HEK293 (cell line): ENCODE data around the gene TNFRSF6B.

Experiments used
- CTCF ChIA-PET: fragments of 350-600 bp; formaldehyde crosslinking; extraction: SDS; loops from one replicate; lab custom pipeline; 2021; ENCODE audit warnings: antibody characterized with exemption; lab: Yijun Ruan, JAX
- POLR2A ChIA-PET: fragments of 300-600 bp; formaldehyde crosslinking; extraction: SDS; loops from one replicate; lab custom pipeline; 2020; ENCODE audit warnings: antibody characterized with exemption, inconsistent platforms; lab: Yijun Ruan, JAX
- H3K27ac ChIP-seq: fragments of 200-500 bp; sonication (Bioruptor generic); 2 replicates; pipeline ENCODE4 v1.5.1; 2014; ENCODE audit warnings: low read depth, low read length, control low read depth, inconsistent platforms; ENCODE audit errors: extremely low read depth
- H3K36me3 ChIP-seq, 2 experiments: fragments of 200-500 bp in 1 of 2; sonication (Bioruptor generic) in 1 of 2; 1 replicate in 1 of 2; 2 replicates in 1 of 2; pipeline ENCODE4 v1.5.1; 2014 to 2017; ENCODE audit warnings: inconsistent platforms in 2 of 2, low read length in 2 of 2; ENCODE audit not compliant: control insufficient read depth in 2 of 2, insufficient read depth in 1 of 2
- H3K4me1 ChIP-seq: fragments of 200-500 bp; sonication (Bioruptor generic); 2 replicates; pipeline ENCODE4 v1.5.1; 2014; ENCODE audit warnings: mild to moderate bottlenecking, low read length, inconsistent platforms; ENCODE audit not compliant: control insufficient read depth, insufficient read depth
- H3K4me3 ChIP-seq: 2 replicates; pipeline ENCODE4 v1.5.1; 2011; ENCODE audit warnings: low read depth, mild to moderate bottlenecking, control low read depth, low read length, moderate library complexity
- H3K9me3 ChIP-seq: fragments of 200-500 bp; sonication (Bioruptor generic); 2 replicates; pipeline ENCODE4 v1.5.1; 2014; ENCODE audit warnings: low read depth, low read length, inconsistent platforms; ENCODE audit not compliant: control insufficient read depth, insufficient read depth
- FEZF1 ChIP-seq: fragments of 450-650 bp; formaldehyde crosslinking; IDR thresholded peaks from 2 replicates; pipeline ENCODE4 v1.5.1; 2016; ENCODE audit warnings: missing biosample characterization, missing genetic modification characterization
- GFI1B ChIP-seq: fragments of 450-650 bp; formaldehyde crosslinking; IDR thresholded peaks from 2 replicates; pipeline ENCODE4 v1.5.1; 2016; ENCODE audit warnings: missing biosample characterization, missing genetic modification characterization
- GLIS1 ChIP-seq: fragments of 450-650 bp; formaldehyde crosslinking; IDR thresholded peaks from 2 replicates; pipeline ENCODE4 v1.5.1; 2016; ENCODE audit warnings: missing biosample characterization, missing genetic modification characterization
- GLIS2 ChIP-seq: fragments of 450-650 bp; formaldehyde crosslinking; IDR thresholded peaks from 2 replicates; pipeline ENCODE4 v1.5.1; 2016; ENCODE audit warnings: missing biosample characterization, missing genetic modification characterization
- HOXC10 ChIP-seq: sonication (generic); formaldehyde crosslinking; IDR thresholded peaks from 2 replicates; pipeline ENCODE4 v1.8.1; 2023; ENCODE audit warnings: mild to moderate bottlenecking, missing genetic modification reagents
- KLF1 ChIP-seq: fragments of 450-650 bp; formaldehyde crosslinking; IDR thresholded peaks from 2 replicates; pipeline ENCODE4 v1.5.1; 2016; ENCODE audit warnings: missing biosample characterization, missing genetic modification characterization
- KLF16 ChIP-seq: fragments of 450-650 bp; formaldehyde crosslinking; IDR thresholded peaks from 2 replicates; pipeline ENCODE4 v1.5.1; 2017; ENCODE audit warnings: missing biosample characterization, missing genetic modification characterization
- KLF8 ChIP-seq: fragments of 450-650 bp; formaldehyde crosslinking; IDR thresholded peaks from 2 replicates; pipeline ENCODE4 v1.5.1; 2016; ENCODE audit warnings: missing biosample characterization, missing genetic modification characterization
- ZFHX2 ChIP-seq: fragments of 450-650 bp; formaldehyde crosslinking; conservative IDR thresholded peaks from 2 replicates; pipeline ENCODE4 v1.5.1; 2016; ENCODE audit warnings: missing biosample characterization, missing genetic modification characterization
- ZFP69B ChIP-seq: fragments of 450-650 bp; formaldehyde crosslinking; IDR thresholded peaks from 2 replicates; pipeline ENCODE4 v1.5.1; 2016; ENCODE audit warnings: missing biosample characterization, missing genetic modification characterization
- ZNF112 ChIP-seq: fragments of 450-650 bp; formaldehyde crosslinking; IDR thresholded peaks from 2 replicates; pipeline ENCODE4 v1.5.0; 2017; ENCODE audit warnings: missing biosample characterization, missing genetic modification characterization
- ZNF133 ChIP-seq: fragments of 450-650 bp; formaldehyde crosslinking; IDR thresholded peaks from 2 replicates; pipeline ENCODE4 v1.5.1; 2016; ENCODE audit warnings: missing biosample characterization, missing genetic modification characterization
- ZNF140 ChIP-seq: fragments of 450-650 bp; formaldehyde crosslinking; IDR thresholded peaks from 2 replicates; pipeline ENCODE4 v1.5.1; 2016; ENCODE audit warnings: missing biosample characterization, missing genetic modification characterization
- ZNF404 ChIP-seq: fragments of 450-650 bp; formaldehyde crosslinking; IDR thresholded peaks from 2 replicates; pipeline ENCODE4 v1.5.1; 2017; ENCODE audit warnings: missing biosample characterization, missing genetic modification characterization
- ZNF585B ChIP-seq: fragments of 450-650 bp; formaldehyde crosslinking; IDR thresholded peaks from 2 replicates; pipeline ENCODE4 v1.5.1; 2016; ENCODE audit warnings: missing biosample characterization, missing genetic modification characterization
- TF ChIP-seq, protein P1 (sequence below): fragments of 450-650 bp; formaldehyde crosslinking; optimal IDR thresholded peaks from 2 replicates; pipeline ENCODE3; 2016; ENCODE audit warnings: missing biosample characterization, mild to moderate bottlenecking, missing genetic modification characterization
- TF ChIP-seq, protein P2 (sequence below): fragments of 450-650 bp; formaldehyde crosslinking; IDR thresholded peaks from 2 replicates; pipeline ENCODE4 v1.5.1; 2016; ENCODE audit warnings: missing biosample characterization, missing genetic modification characterization
- TF ChIP-seq, protein P3 (sequence below): fragments of 450-650 bp; formaldehyde crosslinking; IDR thresholded peaks from 2 replicates; pipeline ENCODE4 v1.5.1; 2016; ENCODE audit warnings: missing biosample characterization, missing genetic modification characterization
- TF ChIP-seq, protein P4 (sequence below): fragments of 450-650 bp; formaldehyde crosslinking; IDR thresholded peaks from 2 replicates; pipeline ENCODE4 v1.5.1; 2016; ENCODE audit warnings: missing biosample characterization, missing genetic modification characterization
- TF ChIP-seq, protein P5 (sequence below): fragments of 450-650 bp; formaldehyde crosslinking; IDR thresholded peaks from 2 replicates; pipeline ENCODE4 v1.5.0; 2017; ENCODE audit warnings: missing biosample characterization, missing genetic modification characterization, borderline replicate concordance
- TF ChIP-seq, protein P6 (sequence below): fragments of 450-650 bp; formaldehyde crosslinking; IDR thresholded peaks from 2 replicates; pipeline ENCODE4 v1.5.1; 2016; ENCODE audit warnings: missing biosample characterization, missing genetic modification characterization, borderline replicate concordance

The TNFRSF6B gene, protein sequence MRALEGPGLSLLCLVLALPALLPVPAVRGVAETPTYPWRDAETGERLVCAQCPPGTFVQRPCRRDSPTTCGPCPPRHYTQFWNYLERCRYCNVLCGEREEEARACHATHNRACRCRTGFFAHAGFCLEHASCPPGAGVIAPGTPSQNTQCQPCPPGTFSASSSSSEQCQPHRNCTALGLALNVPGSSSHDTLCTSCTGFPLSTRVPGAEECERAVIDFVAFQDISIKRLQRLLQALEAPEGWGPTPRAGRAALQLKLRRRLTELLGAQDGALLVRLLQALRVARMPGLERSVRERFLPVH

DNA sequence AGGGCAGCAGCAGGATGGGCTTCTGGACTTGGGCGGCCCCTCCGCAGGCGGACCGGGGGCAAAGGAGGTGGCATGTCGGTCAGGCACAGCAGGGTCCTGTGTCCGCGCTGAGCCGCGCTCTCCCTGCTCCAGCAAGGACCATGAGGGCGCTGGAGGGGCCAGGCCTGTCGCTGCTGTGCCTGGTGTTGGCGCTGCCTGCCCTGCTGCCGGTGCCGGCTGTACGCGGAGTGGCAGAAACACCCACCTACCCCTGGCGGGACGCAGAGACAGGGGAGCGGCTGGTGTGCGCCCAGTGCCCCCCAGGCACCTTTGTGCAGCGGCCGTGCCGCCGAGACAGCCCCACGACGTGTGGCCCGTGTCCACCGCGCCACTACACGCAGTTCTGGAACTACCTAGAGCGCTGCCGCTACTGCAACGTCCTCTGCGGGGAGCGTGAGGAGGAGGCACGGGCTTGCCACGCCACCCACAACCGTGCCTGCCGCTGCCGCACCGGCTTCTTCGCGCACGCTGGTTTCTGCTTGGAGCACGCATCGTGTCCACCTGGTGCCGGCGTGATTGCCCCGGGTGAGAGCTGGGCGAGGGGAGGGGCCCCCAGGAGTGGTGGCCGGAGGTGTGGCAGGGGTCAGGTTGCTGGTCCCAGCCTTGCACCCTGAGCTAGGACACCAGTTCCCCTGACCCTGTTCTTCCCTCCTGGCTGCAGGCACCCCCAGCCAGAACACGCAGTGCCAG is at the start of gene TNFRSF6B:
TNFRSF6B (plus strand) TSS at position 25 of the 729 bp plus-strand sequence; CDS start at position 141, 116 bp downstream.
- H3K9me3 ChIP-seq = no peaks in the 10 kb centered on the region
- H3K4me1 ChIP-seq = no peaks in the 10 kb centered on the region
- no peak within 1 kb of the TSS for H3K4me3 ChIP-seq
- H3K27ac ChIP-seq = no peak within 1 kb of the TSS
- H3K36me3 ChIP-seq = peaks cover 0 to 23% of the 10 kb centered on the region in 2 experiments; a peak in 1 of 3 replicates
- ChIA-PET CTCF (no interaction called here), POLR2A (interaction anchor here (0.6 to 2.3 kb wide), 4 partner anchors 11 to 255 kb away, joined by 3 to 9 read pairs (median 5); partner anchors contain the start of genes ARFRP1, RTEL1 and ZGPAT)
- TF ChIP-seq, protein P1, sequence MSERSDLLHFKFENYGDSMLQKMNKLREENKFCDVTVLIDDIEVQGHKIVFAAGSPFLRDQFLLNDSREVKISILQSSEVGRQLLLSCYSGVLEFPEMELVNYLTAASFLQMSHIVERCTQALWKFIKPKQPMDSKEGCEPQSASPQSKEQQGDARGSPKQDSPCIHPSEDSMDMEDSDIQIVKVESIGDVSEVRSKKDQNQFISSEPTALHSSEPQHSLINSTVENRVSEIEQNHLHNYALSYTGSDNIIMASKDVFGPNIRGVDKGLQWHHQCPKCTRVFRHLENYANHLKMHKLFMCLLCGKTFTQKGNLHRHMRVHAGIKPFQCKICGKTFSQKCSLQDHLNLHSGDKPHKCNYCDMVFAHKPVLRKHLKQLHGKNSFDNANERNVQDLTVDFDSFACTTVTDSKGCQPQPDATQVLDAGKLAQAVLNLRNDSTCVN (tag by site-specific recombination) = no peak
- TF ChIP-seq, protein P2, sequence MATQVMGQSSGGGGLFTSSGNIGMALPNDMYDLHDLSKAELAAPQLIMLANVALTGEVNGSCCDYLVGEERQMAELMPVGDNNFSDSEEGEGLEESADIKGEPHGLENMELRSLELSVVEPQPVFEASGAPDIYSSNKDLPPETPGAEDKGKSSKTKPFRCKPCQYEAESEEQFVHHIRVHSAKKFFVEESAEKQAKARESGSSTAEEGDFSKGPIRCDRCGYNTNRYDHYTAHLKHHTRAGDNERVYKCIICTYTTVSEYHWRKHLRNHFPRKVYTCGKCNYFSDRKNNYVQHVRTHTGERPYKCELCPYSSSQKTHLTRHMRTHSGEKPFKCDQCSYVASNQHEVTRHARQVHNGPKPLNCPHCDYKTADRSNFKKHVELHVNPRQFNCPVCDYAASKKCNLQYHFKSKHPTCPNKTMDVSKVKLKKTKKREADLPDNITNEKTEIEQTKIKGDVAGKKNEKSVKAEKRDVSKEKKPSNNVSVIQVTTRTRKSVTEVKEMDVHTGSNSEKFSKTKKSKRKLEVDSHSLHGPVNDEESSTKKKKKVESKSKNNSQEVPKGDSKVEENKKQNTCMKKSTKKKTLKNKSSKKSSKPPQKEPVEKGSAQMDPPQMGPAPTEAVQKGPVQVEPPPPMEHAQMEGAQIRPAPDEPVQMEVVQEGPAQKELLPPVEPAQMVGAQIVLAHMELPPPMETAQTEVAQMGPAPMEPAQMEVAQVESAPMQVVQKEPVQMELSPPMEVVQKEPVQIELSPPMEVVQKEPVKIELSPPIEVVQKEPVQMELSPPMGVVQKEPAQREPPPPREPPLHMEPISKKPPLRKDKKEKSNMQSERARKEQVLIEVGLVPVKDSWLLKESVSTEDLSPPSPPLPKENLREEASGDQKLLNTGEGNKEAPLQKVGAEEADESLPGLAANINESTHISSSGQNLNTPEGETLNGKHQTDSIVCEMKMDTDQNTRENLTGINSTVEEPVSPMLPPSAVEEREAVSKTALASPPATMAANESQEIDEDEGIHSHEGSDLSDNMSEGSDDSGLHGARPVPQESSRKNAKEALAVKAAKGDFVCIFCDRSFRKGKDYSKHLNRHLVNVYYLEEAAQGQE = no peak
- TF ChIP-seq ZNF112 (tag by site-specific recombination) (no peak), HOXC10 (CRISPR knock-in tag) (no peak), GFI1B (tag by site-specific recombination) (no peak), GLIS1 (tag by site-specific recombination) (no peak), ZNF404 (tag by site-specific recombination) (no peak), KLF8 (tag by site-specific recombination) (no peak), KLF1 (peak; percentile 9; the same call in 1 of the 2 replicates), ZNF133 (tag by site-specific recombination) (no peak), KLF16 (tag by site-specific recombination) (no peak), ZFHX2 (tag by site-specific recombination) (no peak), FEZF1 (tag by site-specific recombination) (no peak), ZNF585B (no peak), ZFP69B (tag by site-specific recombination) (no peak), GLIS2 (peak; percentile 54; the same call in 1 of the 2 replicates), ZNF140 (no peak)
- TF ChIP-seq, protein P3, sequence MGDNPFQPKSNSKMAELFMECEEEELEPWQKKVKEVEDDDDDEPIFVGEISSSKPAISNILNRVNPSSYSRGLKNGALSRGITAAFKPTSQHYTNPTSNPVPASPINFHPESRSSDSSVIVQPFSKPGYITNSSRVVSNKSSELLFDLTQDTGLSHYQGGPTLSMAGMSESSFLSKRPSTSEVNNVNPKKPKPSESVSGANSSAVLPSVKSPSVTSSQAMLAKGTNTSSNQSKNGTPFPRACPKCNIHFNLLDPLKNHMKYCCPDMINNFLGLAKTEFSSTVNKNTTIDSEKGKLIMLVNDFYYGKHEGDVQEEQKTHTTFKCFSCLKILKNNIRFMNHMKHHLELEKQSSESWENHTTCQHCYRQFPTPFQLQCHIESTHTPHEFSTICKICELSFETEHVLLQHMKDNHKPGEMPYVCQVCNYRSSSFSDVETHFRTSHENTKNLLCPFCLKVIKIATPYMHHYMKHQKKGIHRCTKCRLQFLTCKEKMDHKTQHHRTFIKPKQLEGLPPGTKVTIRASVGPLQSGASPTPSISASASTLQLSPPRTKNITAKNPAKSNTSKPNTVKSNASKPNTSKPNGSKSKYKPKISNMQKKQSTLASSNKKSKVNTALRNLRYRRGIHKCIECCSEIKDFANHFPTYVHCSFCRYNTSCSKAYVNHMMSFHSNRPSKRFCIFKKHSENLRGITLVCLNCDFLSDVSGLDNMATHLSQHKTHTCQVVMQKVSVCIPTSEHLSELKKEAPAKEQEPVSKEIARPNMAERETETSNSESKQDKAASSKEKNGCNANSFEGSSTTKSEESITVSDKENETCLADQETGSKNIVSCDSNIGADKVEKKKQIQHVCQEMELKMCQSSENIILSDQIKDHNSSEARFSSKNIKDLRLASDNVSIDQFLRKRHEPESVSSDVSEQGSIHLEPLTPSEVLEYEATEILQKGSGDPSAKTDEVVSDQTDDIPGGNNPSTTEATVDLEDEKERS (tag by site-specific recombination) = no peak
- TF ChIP-seq, protein P4, sequence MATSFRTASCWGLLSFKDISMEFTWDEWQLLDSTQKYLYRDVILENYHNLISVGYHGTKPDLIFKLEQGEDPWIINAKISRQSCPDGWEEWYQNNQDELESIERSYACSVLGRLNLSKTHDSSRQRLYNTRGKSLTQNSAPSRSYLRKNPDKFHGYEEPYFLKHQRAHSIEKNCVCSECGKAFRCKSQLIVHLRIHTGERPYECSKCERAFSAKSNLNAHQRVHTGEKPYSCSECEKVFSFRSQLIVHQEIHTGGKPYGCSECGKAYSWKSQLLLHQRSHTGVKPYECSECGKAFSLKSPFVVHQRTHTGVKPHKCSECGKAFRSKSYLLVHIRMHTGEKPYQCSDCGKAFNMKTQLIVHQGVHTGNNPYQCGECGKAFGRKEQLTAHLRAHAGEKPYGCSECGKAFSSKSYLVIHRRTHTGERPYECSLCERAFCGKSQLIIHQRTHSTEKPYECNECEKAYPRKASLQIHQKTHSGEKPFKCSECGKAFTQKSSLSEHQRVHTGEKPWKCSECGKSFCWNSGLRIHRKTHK = no peak
- TF ChIP-seq, protein P5, sequence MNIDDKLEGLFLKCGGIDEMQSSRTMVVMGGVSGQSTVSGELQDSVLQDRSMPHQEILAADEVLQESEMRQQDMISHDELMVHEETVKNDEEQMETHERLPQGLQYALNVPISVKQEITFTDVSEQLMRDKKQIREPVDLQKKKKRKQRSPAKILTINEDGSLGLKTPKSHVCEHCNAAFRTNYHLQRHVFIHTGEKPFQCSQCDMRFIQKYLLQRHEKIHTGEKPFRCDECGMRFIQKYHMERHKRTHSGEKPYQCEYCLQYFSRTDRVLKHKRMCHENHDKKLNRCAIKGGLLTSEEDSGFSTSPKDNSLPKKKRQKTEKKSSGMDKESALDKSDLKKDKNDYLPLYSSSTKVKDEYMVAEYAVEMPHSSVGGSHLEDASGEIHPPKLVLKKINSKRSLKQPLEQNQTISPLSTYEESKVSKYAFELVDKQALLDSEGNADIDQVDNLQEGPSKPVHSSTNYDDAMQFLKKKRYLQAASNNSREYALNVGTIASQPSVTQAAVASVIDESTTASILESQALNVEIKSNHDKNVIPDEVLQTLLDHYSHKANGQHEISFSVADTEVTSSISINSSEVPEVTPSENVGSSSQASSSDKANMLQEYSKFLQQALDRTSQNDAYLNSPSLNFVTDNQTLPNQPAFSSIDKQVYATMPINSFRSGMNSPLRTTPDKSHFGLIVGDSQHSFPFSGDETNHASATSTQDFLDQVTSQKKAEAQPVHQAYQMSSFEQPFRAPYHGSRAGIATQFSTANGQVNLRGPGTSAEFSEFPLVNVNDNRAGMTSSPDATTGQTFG (tag by site-specific recombination) = no peak
- TF ChIP-seq, protein P6, sequence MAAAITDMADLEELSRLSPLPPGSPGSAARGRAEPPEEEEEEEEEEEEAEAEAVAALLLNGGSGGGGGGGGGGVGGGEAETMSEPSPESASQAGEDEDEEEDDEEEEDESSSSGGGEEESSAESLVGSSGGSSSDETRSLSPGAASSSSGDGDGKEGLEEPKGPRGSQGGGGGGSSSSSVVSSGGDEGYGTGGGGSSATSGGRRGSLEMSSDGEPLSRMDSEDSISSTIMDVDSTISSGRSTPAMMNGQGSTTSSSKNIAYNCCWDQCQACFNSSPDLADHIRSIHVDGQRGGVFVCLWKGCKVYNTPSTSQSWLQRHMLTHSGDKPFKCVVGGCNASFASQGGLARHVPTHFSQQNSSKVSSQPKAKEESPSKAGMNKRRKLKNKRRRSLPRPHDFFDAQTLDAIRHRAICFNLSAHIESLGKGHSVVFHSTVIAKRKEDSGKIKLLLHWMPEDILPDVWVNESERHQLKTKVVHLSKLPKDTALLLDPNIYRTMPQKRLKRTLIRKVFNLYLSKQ (tag by site-specific recombination) = no peak
